ENCODE results near the gene NDE1.

- TF ChIP-seq POLR2AphosphoS5 (IDR thresholded peaks at IDR 0.05) = no peak
- TF ChIP-seq POLR2A (IDR thresholded peaks at IDR 0.05; ENCODE audit: low read depth) = no peak
Measured at GRCh38 chr16:15604460-15605440, 45.3 kb upstream of the NDE1 start.

Measured in esophagus muscularis mucosa (tissue), 2 donors.